GM21360 (cell line): ENCODE results near the gene MAP3K5.

ENCODE experiments used
- ATAC-seq: cut with Tn5 transposase; IDR thresholded peaks from one replicate; pipeline ENCODE4 v1.9.1; 2021; ENCODE audit warnings: mild to moderate bottlenecking, moderate library complexity; ENCODE audit not compliant: unreplicated experiment

The MAP3K5 gene

DNA sequence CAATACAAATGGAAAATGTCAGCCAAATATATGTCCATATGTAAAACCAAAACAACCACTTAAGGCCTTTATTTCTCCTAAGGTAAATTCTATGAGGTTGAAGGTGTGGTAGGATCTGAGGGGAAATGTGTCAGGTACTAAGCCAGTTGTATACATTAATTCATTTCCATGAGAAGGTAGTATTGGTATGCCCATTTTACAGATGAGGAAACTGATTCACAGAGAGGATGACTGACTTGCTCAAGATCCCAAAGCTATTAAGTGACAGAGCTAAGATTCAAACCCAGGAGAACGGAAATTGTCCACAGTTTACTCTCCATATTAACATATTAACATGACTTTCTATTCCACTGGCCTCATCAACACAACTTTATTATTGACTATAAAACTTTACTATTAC, 177.9 kb downstream of the MAP3K5 start:
- ATAC-seq: no peak

DNA sequence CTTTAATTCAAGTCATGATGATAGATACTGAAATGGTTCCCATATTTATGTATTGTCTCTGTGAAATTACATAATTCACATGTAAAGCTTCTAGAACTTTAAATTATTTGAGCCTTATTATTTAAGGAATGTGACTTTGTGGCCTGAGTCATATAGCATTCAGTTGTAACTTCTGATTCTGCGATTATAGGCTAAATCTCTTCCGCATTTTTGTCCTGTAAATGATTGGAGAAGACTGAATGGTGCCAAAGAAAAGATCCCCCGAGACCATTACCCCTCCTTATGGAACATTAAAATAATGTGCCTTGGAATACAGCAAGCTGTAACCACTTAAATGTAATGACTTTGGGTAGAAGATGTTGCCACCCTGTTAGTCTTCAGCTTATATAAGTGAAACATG, 178.8 kb downstream of the MAP3K5 start:
- no peak for ATAC-seq

DNA sequence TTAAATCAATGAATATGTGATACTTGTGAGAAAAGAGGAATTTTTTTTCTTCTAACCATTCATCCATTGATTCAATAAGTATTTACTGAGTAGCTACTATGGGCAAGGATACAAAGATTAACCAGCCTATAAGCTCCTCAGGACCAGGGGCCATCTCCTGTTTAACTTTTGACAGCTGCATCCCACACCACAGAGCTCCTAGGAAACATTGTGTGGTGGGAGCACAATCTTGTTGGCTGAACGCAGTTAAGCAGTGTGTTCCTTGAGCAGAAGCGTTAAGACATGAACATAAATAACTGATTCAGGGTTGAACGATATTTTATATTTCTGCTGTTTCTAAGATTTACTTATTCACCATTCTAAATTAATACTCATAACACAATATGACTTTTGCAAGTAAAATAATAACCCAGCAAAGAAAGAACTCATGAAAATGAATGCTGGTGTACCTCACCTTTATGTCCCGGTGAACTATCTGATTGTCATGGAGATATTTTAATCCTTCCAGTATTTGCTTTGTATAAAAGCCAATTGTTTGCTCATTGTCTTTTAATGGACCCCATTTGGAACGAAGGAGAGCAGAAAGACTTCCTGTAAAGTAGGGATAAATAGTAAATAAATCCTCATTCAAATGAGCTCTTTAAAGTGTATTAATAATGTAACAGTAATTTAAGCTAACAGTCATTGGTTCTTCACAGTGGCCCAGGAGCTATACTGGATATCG, 179.4 kb downstream of the MAP3K5 start:
- ATAC-seq: no peak

DNA sequence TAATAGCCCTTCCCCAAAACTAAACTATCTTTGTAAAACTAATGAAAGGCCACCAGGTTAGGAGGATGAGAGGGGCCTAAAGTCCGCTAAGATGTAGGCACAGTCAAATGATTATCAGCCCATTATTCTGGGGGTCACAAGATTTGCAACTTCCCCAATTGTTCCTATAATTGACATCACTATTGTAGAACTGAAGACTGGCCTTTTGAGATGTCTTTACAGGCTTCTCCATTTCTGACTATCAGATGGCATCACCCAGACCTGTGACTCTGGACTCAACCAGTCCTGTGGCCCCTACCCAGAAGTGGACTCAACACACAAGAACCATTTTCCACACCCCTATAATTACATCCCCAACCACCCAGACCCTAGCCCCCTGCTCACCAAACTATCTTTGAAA, 180.5 kb downstream of the MAP3K5 start:
- no peak for ATAC-seq

DNA sequence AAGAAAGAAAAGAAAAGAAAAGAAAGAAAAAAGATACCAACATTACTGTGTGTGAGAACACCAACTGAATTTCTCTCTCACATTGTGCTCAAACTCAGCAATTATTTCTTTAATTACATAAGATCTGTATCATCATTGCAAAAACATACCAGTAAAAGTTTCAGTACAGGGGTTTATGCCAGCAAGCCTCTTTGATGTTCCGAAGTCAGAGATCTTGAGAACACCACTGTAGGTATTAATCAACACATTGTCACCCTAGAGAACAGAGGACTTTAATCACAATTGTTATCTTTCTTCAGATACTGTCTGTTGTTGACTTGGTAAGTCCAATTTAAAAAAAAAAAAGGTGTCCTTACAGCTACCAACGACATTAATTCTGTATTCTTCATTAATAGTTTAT, 181.1 kb downstream of the MAP3K5 start:
- ATAC-seq: no peak

DNA sequence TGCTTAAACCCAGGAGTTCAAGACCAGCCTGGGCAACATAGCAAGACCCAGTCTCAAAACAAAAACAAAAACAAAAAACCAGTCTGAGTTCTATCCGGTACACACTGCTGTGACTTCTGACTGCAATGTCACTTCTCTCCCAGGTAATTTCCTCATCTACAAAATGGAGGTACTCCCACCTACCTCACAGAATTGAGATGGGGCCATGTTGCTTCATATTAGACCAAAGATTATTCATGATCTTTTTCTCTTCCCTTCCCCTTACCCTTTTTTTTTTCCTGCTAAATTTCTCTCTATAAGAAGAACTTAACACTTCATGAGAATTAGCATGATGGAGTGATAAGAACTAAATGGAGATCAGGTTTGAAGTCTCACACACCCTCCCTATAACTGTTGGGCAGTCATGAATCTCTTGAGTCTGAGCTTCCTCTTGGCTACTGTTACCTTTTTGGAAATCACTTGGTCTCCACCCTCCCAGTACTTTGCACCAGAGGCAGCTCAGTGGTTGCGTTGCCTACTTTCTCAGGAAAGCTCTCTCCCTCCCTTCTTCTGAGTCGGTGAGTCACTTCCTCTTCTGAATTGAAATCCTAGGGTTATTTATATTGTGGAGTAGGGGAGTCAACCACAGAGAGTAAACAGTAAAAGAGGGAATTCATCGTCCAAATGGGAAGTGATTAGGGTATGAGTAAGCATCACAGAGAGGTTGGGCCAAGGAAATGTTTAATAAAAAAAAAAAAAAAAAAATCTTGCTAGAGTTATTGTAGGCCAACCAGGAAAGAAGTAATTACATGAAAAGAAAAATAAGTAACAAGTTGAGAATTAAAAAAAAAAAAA, 182.2 kb downstream of the MAP3K5 start:
- ATAC-seq: no peak

DNA sequence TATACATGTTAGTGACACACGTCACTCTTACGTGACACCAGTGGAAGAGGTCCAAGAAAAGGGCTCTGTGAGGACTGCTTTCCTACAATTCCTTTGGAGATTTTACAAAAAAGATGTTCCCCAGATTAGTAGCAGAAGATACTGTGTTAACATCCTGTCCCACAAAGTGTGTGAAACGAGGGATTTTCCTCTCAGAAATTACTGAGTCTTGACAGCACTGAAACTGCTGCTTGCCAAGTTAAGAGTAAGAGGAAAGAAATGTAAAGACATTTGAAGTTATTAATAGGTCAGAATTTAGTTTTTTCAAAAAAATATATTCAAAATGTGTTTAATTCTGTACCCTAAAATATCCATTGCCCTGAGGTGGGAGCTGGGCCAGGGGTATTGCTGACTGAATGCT, 183.3 kb downstream of the MAP3K5 start:
- no peak for ATAC-seq

DNA sequence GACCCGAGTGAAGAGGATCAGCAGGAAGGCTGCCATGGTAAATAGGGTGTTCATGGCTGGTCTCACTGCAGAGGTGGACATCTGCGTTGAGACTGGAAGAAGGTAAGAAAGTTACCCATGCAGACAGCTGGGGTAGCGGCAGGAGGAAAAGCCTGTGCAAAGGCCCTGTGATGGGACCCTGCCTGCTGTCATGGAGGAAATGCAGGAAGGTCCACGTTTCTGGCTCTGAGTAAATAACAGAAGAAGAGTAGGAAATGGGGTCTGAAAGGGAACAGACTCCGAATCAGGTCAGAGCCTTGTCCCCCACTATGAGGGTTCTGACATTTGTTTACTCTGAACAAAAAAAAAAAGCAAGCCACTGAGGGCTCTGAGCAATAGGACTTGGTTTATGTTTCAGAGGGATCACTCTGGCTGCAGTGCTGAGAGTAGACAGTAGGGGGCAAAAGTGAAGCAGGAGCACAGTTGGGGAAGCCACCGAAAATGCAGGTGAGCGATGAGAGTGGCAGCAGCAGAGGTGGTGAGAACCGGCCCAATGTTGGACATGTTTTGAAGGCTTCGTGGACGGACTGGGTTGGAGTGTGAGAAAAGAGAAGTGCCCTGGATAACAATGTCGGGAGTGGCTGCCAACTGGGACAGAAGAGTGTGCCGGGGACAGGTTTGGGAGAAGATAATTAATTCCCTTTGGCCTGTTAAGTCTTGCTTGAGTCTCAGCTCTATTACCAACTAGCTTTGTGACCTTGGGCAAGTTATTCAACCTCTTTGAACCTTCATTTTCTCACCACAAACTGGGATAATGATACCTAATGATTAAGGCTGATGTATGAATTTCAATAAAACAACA, 184.1 kb downstream of the MAP3K5 start:
- ATAC-seq: peak; percentile 84

DNA sequence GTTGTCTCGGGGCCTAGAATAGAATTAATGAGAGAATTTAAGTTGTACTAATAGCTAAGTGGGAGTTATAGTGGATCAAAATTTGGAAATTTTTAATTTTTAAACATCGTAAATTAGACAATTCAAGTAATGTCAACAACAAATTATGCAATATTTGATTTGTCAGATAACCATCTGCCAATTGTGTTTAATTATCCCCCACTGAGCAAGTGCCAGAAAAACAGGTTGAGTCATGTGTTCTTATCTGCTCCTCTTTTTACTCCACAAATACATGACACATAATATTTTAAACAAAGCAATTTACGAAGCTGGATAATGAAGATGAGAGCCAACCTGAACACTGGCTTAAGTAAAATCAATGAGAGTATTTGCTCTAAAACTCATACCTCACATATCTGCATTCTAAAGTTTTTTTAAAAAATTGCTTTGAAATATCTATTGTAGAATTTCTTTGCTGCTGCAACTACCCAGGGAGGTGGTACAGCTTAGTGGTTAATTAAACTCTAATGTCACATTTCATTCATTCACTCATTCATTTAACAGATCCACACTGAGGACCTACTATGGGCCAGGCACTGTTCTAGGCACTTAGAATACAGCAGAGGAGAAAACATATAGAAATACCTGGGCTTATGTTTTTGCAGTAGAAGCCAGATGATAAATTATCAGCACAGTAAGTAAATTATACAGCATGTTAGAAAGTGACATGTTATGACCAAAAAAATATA, 184.9 kb downstream of the MAP3K5 start:
- no peak for ATAC-seq

DNA sequence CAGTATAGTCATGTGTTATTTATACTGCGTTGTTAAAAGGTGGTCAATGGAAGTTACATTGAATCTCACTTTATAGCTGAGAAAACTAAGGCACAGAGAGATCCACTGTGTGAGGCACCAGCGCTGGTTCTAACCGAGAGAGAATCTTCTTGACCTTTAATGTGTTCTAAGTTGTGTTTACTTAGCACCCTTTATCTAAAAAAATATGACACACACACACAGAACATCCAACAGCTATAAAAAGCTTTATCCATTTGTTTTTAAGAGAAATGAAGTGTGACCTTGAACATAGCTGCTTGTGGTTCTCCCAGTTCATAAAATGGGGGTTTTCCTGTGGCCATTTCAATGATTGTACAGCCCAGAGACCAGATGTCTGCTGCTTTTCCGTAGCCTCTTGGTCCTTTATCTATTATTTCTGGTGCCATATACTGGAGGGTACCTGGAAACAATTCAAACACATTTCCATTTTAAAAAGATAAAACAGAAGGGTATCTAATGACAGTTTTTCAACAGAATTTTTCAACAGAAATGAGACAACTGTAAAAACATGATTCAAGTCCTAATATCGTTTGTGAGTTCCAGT, 187.3 kb downstream of the MAP3K5 start:
- ATAC-seq: no peak

DNA sequence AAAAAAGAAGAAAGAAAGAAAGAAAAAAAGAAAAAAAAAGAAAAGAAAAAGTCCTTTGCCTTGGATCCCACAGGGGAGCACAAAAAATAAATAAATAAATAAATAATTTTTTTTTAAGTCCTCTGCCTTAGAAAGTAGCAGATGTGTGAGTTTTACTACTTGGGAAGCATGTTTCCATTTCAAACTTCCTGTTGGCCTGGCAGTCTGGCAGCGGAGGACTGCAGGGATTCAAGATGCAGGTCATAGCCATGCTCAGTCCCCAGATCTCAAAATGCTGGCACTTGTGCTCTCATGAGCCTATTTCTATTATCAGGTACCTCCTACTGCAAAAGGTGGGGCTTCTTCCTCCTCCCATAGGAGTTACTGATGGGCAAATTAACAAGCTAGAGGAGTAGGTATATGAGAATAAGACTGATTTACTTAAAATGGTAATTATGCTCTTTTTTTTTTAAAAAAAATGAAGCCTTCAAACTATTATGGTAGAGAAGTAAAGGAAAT, 187.9 kb downstream of the MAP3K5 start:
- ATAC-seq: no peak

DNA sequence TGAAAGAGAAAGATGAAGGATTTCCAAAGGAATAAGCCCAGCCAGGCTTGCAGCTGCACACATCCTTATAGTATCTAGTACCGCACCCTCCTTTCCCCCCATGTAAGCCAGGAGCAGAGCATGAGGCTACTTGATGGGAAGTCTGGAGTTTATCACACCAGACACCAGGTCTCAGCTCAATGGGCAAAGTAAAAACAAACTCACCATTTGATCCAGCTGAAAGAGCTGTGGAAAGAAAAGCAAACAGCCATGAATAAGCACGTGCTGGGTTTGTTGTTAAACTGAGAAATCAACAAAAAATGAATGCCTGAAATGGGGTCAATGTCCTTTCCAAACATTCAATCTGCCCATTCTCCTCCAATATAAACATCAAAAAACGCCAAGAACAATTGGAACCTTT, 191.5 kb downstream of the MAP3K5 start:
- ATAC-seq: no peak

DNA sequence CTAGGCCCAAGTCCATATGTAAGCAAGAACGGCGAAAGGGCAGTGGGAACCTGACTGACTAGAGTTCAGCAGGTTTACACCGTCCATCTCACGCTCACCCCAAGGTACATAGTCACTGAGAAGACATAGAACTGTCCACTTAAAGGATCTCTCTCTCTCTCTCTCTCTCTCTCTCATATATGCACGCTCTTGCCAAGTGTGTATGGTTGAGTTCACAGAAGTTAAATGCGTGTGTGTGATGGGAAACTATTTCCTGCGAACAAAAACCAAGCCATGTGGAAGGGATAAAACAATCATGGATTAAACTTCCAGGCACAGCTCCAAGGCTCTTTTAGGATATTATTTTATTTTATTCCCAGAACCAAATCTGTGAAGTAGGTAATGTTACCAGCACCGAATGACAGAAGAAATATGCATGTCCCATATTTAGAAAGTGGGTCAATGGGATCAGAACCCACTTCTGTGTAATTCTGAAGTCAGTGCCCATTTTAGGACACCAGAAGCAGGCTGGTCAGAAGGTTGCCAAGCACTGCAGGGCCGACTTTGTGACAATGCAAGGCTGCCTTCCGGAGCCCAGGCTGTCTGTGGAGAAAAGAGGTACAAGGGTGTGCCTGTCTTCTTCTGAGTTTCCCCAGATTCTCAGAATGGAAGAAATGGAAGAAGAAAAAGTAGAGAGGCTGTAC, 192.8 kb downstream of the MAP3K5 start:
- ATAC-seq: no peak

DNA sequence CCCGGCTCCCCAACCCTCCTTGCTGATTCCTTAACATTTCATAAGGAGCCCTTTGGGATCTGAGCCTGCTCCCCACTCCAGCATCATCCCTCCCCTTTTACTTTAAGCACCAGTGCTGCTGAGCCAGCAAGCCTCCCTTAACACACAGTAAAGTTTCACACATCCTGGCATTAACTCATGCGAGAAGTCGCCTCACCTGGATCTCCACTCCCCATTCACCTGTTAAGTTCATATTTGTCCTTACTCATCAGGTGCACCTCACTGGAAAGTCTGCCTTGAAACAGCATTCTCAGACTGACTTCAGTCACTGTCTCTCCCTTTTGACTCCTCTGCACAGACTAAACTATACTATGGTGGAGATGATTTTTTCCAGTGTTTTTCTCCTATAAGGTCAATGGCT, 194.2 kb downstream of the MAP3K5 start:
- no peak for ATAC-seq

DNA sequence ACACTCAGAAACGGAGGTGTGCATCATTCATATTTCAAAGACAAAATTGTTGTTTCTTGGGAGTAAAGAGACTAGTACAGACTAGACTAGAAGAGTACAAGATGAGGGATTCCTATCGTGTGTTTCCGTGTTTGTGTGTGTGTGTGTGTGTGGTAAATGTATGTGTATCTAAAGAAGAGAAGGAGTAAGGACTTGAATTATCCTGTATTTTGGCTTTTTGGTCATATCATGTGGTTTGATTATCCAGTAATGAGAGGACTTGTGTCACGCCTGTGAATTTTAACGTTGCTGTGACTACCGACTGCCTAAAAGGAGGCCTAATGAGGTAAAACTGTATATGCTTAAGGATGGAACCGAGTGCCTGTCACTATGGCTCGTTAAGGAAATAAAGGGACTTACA, 197.6 kb downstream of the MAP3K5 start:
- ATAC-seq: no peak

DNA sequence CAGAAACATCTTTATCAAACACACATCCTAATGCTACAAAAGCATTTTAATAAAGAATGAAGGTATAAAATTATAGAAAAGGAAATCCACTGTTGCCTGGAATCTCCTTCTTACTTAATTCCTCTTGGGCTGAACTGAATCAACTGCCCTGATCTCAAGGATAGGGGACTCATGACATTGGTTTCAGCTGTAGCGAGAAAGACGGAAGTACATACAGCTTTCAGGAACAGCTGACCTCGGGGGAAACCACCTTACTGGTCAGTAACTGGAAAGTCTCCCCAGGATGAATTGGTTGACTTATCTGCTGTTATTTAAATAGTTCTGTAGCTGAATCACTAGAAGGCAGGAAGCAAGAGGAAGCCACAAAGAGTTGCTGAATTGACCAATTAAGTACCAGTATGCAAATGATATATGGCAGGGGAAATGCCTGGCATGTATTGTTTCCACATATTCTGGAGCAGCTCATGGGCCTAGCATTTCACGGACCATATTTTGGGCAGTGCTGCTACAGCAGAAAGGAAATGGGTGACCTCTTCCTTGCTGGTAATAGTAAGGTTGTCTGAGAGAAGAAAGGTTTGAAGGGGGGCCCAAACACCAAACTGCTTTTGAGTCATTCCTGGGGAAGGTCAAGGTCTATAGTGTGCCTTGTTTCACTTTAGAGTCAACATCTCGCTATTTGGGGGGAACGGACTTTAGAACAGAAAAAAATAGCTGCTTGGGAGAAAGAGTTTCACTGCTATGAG, 198.4 kb downstream of the MAP3K5 start:
- ATAC-seq: peak; percentile 91

DNA sequence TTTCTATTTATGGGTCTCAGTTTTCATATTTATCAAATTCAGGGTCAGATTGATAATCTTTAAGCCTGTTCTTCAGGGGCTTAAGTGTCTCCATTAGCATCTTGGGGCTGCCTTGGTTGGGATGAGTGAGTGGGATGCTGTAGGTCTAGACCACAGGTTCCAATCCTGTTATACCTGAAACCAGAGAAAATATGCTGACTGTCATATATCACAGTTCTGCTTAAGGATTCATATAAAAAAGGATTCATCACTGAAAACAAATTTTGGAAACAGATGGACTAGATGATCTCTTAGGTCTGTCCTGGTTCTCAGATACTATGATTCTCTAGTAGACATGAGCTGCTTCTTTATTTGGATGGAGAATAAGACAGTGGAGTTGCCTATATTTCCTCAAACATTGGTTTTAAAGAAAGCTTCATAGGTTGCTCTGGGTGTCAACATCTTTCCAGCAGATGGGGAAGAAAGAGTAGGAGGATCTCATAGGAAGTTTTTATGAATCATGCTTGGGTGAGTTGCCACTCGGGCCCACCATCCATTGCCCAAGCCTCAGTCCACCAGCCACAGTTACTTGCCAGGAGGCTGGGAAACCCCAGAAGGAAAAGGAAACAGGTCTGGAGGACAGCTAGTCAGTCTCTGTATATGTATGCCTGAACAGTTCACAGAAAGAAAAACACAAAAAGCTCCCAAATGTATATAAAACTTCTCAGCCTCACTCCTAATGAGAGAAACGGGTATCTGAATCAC, 199.2 kb downstream of the MAP3K5 start:
- ATAC-seq: no peak

DNA sequence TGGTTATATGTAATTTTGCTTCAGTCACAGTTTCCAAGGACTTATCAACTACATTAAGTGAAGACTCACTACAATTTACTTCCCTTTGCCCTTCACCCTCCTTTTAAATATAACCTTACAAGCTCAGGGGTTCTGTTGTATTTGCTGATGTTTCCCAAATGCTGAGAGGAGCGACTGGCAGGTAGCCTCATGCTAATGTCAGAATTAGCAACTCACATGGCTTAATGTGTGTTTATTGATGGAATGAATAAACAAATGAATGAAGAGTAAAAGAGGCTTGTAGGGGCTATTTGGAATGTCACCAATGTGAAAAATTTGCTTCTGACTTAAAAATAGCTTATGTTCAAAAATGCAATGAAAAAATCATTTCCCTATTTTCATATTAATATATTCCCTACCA, 200.7 kb downstream of the MAP3K5 start:
- no peak for ATAC-seq
